HG03469 (cell line): ENCODE results near the gene TMEM190.

Experiments used
- ATAC-seq: cut with Tn5 transposase; IDR thresholded peaks from one replicate; pipeline ENCODE4 v1.9.1; 2021; ENCODE audit warnings: mild to moderate bottlenecking, moderate library complexity, moderate number of reproducible peaks; ENCODE audit not compliant: unreplicated experiment

Gene TMEM190

GRCh38 chr19:55369653-55370304 lies 6.8 kb upstream of the TMEM190 start:
- no peak for ATAC-seq

- no peak for ATAC-seq
Measured at GRCh38 chr19:55370305-55370988, 6.2 kb upstream of the TMEM190 start, which contains the start of gene IL11. Gene IL11 (minus strand): TSS chr19:55370463. CDS start chr19:55370310, 153 bp downstream.

DNA sequence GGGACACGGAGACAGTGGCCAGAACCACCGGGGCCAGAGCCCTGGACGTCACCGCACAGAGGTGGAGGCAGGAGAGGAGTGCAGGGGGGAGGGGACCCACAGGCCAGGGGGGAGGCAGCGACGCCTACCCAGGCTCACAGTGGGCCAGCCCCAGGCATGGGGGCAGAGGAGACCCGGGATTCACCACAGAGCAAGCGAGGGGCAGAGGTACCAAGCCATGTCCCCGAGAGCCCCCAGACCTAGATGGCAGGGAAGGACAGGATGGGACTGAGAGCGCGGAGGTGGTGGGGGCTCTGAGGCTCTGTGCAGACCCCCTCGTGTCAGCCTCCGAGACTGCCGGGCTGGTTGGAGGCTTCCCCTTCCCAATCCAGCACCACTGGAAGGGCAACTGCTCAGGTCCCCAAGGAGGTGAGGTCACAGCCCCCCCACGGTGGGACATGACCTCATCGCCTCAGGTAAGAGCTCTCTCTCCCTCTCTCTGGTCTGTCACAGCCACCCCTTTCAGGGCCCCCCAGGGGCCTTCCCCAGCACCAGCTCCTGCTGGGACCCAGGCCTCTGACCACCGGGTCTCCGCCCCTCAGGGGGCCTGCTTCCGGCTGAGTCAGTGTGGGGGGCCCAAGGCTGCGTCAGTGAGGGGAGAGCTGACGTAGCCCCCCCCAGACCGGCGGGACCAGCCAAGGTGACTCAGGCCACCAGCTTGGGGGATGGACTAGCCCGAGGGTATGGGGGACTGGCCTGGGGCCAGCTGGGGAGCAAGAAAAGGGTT lies 4.1 kb upstream of the TMEM190 start:
- ATAC-seq = no peak

DNA sequence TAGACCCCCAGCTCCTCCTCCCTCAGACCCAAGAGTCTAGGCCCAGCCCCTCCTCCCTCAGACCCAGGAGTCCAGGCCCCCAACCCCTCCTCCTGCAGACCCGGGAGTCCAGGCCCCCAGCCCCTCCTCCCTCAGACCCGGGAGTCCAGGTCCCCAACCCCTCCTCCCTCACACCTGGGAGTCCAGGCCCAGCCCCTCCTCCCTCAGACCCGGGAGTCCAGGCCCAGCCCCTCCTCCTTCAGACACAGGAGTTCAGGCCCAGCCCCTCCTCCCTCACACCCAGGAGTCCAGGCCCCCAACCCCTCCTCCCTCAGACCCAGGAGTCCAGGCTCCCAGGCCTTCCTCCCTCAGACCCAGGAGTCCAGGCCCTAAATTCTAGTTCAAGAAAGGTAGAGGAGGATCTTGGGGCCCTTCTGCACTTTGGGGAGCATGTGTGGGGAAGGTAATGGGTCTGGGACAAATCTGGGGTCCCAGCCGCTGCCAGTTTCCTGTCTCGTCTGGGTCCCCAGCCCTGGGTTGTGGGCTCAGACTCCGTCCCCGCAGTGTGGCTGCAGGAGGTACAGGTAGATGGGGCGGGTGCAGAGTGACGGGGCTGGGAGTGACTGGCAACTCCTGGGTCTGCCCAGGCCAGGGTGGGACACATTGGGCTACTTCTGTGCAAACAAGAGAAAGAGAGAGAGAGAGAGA lies 3.2 kb upstream of the TMEM190 start:
- ATAC-seq = no peak

- no peak for ATAC-seq
Measured at GRCh38 chr19:55373993-55374757, 2.5 kb upstream of the TMEM190 start.

- no peak for ATAC-seq
Measured at GRCh38 chr19:55377356-55378131, 918 bp downstream of the TMEM190 start.

- ATAC-seq = no peak
Measured at GRCh38 chr19:55379174-55379573, 2.5 kb downstream of the TMEM190 start.

- ATAC-seq = no peak
Measured at GRCh38 chr19:55382013-55382412, 5.4 kb downstream of the TMEM190 start.

- ATAC-seq = no peak
Measured at GRCh38 chr19:55382522-55383054, 6.0 kb downstream of the TMEM190 start.

GRCh38 chr19:55383279-55384130 lies 6.9 kb downstream of the TMEM190 start:
- ATAC-seq = no peak

DNA sequence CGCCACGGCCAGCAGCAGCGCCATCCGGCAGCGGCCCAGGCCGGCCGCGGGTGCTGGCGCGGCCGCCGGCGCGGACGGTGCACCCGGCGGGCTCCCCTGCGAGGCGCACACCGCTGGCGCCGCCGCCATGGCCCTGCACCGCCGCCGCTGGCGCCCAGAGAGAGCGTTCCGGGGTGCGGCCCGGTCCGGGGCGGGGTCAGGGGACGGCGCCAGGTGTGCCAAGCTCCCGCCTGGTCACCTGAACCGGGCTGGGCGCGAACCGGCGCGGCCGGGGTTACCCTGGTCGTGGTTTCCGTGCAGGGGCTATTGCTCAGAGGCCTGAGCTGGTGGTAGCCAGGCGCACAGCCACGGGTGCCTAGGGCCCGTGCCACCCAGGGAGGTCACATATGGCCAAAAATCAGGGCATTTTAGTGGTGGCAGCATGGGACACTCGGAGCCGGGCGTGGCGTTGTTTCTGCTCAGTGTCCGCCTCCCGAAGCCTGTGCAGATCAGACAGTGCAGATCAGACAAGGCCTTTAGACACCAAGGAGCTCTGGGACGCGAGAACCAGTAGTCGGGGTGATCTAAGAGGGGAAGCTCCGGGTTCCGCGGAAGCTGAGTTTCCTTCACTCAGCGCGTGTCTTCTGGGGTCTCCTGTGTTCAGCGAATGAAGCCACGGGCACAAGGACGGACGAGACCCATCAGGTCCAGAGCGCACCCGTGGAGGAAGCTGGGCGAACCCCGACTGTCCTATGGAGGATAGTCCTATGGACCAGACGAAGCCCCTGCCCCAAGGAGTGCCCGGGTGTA lies 7.7 kb downstream of the TMEM190 start, which contains the start of gene TMEM238:
TMEM238 (minus strand) TSS at position 162 of the 789 bp plus-strand sequence; CDS start at position 129, 33 bp downstream.
- no peak for ATAC-seq

- ATAC-seq = peak; percentile 35
Measured at GRCh38 chr19:55384920-55385723, 8.5 kb downstream of the TMEM190 start.

DNA sequence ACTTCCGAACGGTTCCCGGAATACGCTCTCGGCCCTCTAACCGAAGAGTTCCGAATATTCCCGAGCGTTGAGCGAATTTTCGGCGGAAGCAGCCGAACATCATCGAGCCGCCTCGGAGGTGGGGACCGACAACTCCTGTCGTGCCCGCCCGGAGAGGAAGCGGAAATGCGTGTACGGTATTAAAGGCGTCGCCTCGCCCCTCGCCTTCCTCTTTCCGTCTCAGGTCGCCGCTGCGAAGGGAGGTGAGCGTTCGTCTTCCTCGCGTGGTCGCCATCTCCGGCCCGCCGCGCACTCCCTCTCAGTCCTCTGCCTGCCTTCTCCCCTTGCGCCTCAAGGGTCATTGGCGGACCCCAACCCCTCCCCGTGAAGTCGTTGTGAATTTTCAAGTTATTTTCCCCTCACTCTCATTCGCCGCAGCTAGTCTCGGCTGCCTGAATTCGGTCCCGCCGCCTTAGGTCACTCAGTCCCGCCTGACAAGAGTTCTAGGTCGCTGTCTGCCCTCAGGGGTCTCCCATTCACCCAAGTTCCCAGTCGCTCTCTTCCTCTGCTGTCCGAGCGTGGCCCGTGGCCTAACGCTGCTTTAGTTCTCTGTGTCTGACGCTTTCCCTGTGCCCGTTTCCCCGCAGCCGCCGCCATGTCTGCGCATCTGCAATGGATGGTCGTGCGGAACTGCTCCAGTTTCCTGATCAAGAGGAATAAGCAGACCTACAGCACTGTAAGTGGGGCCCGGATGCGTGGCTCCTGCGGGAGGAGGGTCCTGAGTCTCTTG lies 9.3 kb downstream of the TMEM190 start, which contains the start of gene RPL28:
RPL28 (plus strand) TSS at position 209 of the 769 bp plus-strand sequence; CDS start at position 635, 426 bp downstream.
- ATAC-seq = peak; percentile 53

DNA sequence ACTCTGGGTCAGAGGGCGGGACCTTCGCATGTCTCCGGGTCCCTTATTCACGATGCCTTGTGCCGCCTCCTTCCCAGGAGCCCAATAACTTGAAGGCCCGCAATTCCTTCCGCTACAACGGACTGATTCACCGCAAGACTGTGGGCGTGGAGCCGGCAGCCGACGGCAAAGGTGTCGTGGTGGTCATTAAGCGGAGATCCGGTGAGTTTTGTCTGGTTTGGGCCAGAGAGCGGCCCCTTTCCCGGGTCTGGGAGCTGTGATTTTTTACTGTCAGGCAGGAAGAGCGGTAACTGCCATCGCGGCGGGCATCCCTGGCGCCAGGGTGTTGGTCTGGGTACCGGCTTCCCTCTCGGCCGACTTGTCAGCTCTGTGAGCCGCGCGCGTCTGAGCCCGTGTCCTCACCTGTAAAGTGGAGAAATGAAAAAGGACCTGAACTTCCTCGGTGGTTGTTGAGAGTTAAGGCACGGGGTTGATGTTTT lies 9.9 kb downstream of the TMEM190 start:
- no peak for ATAC-seq

DNA sequence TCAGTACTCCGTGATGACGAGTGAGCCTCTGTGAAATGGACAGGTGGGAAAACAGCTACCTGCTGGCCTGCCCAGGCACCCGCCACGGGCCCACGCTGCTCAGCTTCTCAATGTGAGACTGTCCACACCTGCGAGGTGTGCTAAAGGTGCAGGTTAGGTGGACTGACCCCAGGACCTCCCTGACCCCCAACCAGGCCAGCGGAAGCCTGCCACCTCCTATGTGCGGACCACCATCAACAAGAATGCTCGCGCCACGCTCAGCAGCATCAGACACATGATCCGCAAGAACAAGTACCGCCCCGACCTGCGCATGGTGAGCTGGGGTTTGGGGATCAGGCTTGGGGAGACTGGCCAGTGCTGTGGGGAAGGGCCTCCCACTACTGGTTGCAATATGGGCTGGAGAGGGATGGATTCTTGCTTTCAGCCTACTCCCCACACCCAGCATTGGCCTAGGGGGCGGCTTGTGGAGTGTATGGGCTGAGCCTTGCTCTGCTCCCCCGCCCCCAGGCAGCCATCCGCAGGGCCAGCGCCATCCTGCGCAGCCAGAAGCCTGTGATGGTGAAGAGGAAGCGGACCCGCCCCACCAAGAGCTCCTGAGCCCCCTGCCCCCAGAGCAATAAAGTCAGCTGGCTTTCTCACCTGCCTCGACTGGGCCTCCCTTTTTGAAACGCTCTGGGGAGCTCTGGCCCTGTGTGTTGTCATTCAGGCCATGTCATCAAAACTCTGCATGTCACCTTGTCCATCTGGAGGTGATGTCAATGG lies 11.3 kb downstream of the TMEM190 start:
- no peak for ATAC-seq
